ENCODE results near the gene TCERG1L.

The TCERG1L gene

DNA sequence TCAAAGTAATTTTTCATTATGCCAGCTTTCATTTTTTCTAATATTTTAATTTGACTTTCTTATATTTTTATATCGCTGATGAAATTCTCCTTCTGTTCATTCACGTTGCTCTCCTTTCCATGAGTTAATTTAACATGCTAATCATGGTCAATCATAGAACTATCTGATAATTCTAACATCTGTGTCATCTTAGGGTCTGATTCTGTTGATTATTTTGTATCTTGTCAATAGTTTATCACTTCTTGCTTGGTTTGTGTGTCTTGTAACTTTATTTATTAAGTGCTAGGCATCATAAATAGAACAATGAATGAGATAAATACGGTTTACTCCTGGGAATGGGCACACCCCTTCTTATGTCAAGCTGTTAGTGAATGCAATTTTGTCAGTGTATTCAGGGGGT lies 11.0 kb downstream of the TCERG1L start:
- Histone ChIP-seq H2AFZ (no peak overlapping the region), H3K27ac (no peak overlapping the region), H3K4me2 (ENCODE audit: low read length) (no peak overlapping the region), H3K9me3 (ENCODE audit: control insufficient read depth, low read length) (no peaks in the 10 kb centered on the region), H3K4me3 (ENCODE audit: low read depth, low read length) (no peak overlapping the region), H3K9ac (no peak overlapping the region), H3K27me3 (ENCODE audit: control insufficient read depth, insufficient read depth, low read length) (no peaks in the 10 kb centered on the region), H3K4me1 (no peaks in the 10 kb centered on the region), H3K79me2 (no peaks in the 10 kb centered on the region), H3K36me3 (ENCODE audit: control insufficient read depth, insufficient read depth, low read length) (no peaks in the 10 kb centered on the region)
- TF ChIP-seq CTCF (IDR thresholded peaks at IDR 0.05): no peak

DNA sequence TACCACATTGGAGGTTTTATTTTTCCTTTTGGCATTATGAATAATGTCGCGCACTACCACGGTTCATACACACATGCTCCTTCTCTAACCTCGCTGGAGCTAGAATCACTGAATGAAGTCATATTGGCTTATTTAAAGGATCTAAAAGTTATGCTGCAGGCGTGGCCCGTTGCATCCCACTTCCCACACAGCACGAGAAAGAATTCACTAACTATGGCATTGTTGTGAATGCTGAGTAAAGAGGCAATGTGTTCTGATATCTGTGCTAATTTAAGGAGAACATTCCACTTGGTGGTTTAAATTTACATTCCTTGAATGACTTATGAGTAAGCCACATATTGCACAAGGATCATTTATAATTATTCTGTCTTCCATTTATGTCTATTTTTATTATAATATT lies 20.7 kb downstream of the TCERG1L start:
- no peaks in the 10 kb centered on the region for H3K4me1 ChIP-seq
- H3K4me2 ChIP-seq (ENCODE audit: low read length): no peak overlapping the region
- H3K27me3 ChIP-seq (ENCODE audit: control insufficient read depth, insufficient read depth, low read length): no peaks in the 10 kb centered on the region
- no peak overlapping the region for H2AFZ ChIP-seq
- no peak overlapping the region for H3K9ac ChIP-seq
- H3K9me3 ChIP-seq (ENCODE audit: control insufficient read depth, low read length): no peaks in the 10 kb centered on the region
- no peak overlapping the region for H3K4me3 ChIP-seq (ENCODE audit: low read depth, low read length)
- no peak for TF ChIP-seq CTCF (IDR thresholded peaks at IDR 0.05)
- H3K27ac ChIP-seq: no peak overlapping the region
- H3K36me3 ChIP-seq (ENCODE audit: control insufficient read depth, insufficient read depth, low read length): no peaks in the 10 kb centered on the region
- H3K79me2 ChIP-seq: no peaks in the 10 kb centered on the region

DNA sequence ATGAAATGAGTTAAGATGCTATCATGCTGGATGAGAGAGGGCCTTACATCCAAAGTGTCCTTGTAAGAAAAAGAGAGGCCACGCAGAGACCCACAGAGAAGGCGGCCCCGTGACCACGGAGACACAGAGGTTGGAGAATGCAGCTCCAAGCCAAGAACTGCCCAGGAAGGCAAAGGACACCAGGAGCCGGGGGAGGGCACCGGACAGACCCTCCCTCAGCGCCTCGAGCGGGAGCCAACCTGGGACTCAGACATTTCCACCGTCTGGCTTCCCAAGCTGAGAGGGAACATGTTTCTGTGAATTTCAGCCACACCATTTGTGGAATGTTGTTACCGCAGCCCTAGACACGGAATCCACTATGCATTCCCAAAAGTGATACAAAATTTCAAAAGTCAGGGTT lies 22.9 kb downstream of the TCERG1L start:
- no peaks in the 10 kb centered on the region for H3K79me2 ChIP-seq
- H3K36me3 ChIP-seq (ENCODE audit: control insufficient read depth, insufficient read depth, low read length): no peaks in the 10 kb centered on the region
- no peak overlapping the region for H2AFZ ChIP-seq
- H3K4me1 ChIP-seq: no peaks in the 10 kb centered on the region
- H3K27me3 ChIP-seq (ENCODE audit: control insufficient read depth, insufficient read depth, low read length): no peaks in the 10 kb centered on the region
- H3K9me3 ChIP-seq (ENCODE audit: control insufficient read depth, low read length): no peaks in the 10 kb centered on the region
- no peak for TF ChIP-seq CTCF (IDR thresholded peaks at IDR 0.05)
- H3K9ac ChIP-seq: no peak overlapping the region
- H3K4me3 ChIP-seq (ENCODE audit: low read depth, low read length): no peak overlapping the region
- no peak overlapping the region for H3K27ac ChIP-seq
- H3K4me2 ChIP-seq (ENCODE audit: low read length): no peak overlapping the region

- no peaks in the 10 kb centered on the region for H3K9me3 ChIP-seq (ENCODE audit: control insufficient read depth, low read length)
- no peaks in the 10 kb centered on the region for H3K4me1 ChIP-seq
- no peak overlapping the region for H3K27ac ChIP-seq
- H3K9ac ChIP-seq: no peak overlapping the region
- H3K4me3 ChIP-seq (ENCODE audit: low read depth, low read length): no peak overlapping the region
- H3K4me2 ChIP-seq (ENCODE audit: low read length): no peak overlapping the region
- no peaks in the 10 kb centered on the region for H3K27me3 ChIP-seq (ENCODE audit: control insufficient read depth, insufficient read depth, low read length)
- no peaks in the 10 kb centered on the region for H3K79me2 ChIP-seq
- H3K36me3 ChIP-seq (ENCODE audit: control insufficient read depth, insufficient read depth, low read length): no peaks in the 10 kb centered on the region
- H2AFZ ChIP-seq: no peak overlapping the region
- TF ChIP-seq CTCF (IDR thresholded peaks at IDR 0.05): no peak
These were observed 28.6 kb downstream of the TCERG1L start for GRCh38 chr10:131282961-131283360.

DNA sequence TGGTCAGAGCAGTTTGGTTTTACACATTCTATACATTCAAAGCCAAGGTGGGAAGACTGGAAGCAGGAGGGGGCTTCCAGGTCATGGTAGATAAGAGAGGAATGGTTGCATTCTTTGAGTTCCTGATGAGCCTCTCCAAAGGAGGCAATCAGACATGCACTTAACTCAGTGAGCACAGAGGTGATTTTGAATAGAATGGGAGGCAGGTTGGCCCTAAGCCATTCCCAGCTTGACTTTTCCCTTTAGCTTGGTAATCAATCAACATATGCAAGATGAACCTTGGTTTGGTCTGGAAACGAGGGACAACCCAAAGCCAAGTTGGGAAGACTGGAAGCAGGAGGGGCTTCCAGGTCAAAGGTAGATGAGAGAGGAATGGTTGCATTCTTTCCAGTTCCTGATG lies 31.4 kb downstream of the TCERG1L start:
- no peak overlapping the region for H3K27ac ChIP-seq
- H3K36me3 ChIP-seq (ENCODE audit: control insufficient read depth, insufficient read depth, low read length): no peaks in the 10 kb centered on the region
- H3K79me2 ChIP-seq: no peaks in the 10 kb centered on the region
- no peak overlapping the region for H2AFZ ChIP-seq
- H3K4me2 ChIP-seq (ENCODE audit: low read length): no peak overlapping the region
- no peak overlapping the region for H3K9ac ChIP-seq
- H3K4me1 ChIP-seq: no peaks in the 10 kb centered on the region
- no peak for TF ChIP-seq CTCF (IDR thresholded peaks at IDR 0.05)
- no peak overlapping the region for H3K4me3 ChIP-seq (ENCODE audit: low read depth, low read length)
- H3K27me3 ChIP-seq (ENCODE audit: control insufficient read depth, insufficient read depth, low read length): no peaks in the 10 kb centered on the region
- no peaks in the 10 kb centered on the region for H3K9me3 ChIP-seq (ENCODE audit: control insufficient read depth, low read length)
